ENCODE results near the gene AUTS2.

DNA sequence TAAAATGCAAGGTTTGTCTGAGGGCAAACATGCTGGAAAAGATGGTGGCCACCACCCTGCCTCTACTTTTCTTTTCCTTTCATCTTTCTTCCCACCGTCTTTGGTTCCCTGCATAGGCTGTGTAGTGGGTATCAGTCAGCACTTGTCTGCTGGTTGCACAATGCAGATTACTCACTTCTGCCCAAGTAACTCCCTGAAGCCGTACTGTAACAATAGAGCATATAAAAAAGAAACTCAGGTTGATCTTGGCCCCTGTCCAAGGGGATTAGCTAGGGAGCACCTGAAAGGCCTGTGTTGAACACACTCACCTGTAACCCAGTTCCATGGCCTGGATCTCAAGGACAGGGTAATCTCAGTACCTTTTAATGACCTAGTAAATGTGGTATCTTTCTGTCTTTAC is 1000.7 kb downstream of the AUTS2 start:
- TF ChIP-seq, protein P1, sequence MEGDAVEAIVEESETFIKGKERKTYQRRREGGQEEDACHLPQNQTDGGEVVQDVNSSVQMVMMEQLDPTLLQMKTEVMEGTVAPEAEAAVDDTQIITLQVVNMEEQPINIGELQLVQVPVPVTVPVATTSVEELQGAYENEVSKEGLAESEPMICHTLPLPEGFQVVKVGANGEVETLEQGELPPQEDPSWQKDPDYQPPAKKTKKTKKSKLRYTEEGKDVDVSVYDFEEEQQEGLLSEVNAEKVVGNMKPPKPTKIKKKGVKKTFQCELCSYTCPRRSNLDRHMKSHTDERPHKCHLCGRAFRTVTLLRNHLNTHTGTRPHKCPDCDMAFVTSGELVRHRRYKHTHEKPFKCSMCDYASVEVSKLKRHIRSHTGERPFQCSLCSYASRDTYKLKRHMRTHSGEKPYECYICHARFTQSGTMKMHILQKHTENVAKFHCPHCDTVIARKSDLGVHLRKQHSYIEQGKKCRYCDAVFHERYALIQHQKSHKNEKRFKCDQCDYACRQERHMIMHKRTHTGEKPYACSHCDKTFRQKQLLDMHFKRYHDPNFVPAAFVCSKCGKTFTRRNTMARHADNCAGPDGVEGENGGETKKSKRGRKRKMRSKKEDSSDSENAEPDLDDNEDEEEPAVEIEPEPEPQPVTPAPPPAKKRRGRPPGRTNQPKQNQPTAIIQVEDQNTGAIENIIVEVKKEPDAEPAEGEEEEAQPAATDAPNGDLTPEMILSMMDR (IDR thresholded peaks at IDR 0.05) = no peak
- no peak for TF ChIP-seq POLR2A (IDR thresholded peaks at IDR 0.05)
